K562 (cell line): Measurements from ENCODE around the gene BTAF1. TPM values are rescaled to one million over a fixed set of nuclear protein-coding genes. Genes with fewer than 3 reads are reported as not detected.

ENCODE experiments used
- ATAC-seq: fragments of 200-7000 bp; cut with Tn5 transposase; 3 replicates; pipeline ENCODE4 v1.9.1; 2020; ENCODE audit warnings: moderate library complexity
- BruUV-seq: library from RNA; stranded (reverse); fragments of 400-500 nt; replicated peaks from 2 replicates; lab custom pipeline; 2021; lab: Mats Ljungman, UMichigan
- CTCF ChIA-PET: fragments of 300-600 bp; formaldehyde crosslinking; extraction: SDS; loops from one replicate; lab custom pipeline; 2021; ENCODE audit warnings: low intra/inter-chr PET ratio; lab: Yijun Ruan, JAX
- POLR2A ChIA-PET: fragments of 300-600, 350-650 bp; sonication (Branson Sonifier 250); formaldehyde crosslinking; extraction: SDS; loops from one replicate; lab custom pipeline; 2021; ENCODE audit warnings: antibody characterized with exemption, inconsistent platforms; lab: Yijun Ruan, JAX
- DNase-seq, 4 experiments: peaks; one replicate each; pipeline versions ENCODE4 v3.0.0 to v3.0.0-alpha.2; 2011 to 2018; ENCODE audit warnings: low spot score in 3 of 4, mixed read lengths in 3 of 4; ENCODE audit errors: extremely low read depth in 1 of 4
- FAIRE-seq: peaks from 2 replicates; lab custom pipeline; 2011; peaks lifted over from hg19 to GRCh38; lab: Jason Lieb, UNC
- H2AFZ ChIP-seq: 2 replicates; pipeline ENCODE4 v1.6.0; 2011; ENCODE audit warnings: low read depth, low read length, control low read depth, inconsistent platforms
- H3K27ac ChIP-seq: fragments of 200-600 bp; 3 replicates; pipeline ENCODE4 v1.8.0; 2011; ENCODE audit warnings: low read depth, mild to moderate bottlenecking, control low read depth, inconsistent platforms, low read length, moderate library complexity, mixed read lengths; ENCODE audit errors: extremely low read depth
- H3K27me3 ChIP-seq, 2 experiments: fragments of 300-600 bp in 1 of 2; 2 replicates in 1 of 2; 3 replicates in 1 of 2; pipeline versions ENCODE4 v1.6.0 to v1.8.0; 2011; ENCODE audit warnings: inconsistent platforms in 2 of 2, low read length in 2 of 2, mild to moderate bottlenecking in 1 of 2, mixed read lengths in 1 of 2, moderate library complexity in 1 of 2; ENCODE audit not compliant: control insufficient read depth in 2 of 2, insufficient read depth in 2 of 2
- H3K36me3 ChIP-seq: fragments of 300-600 bp; 3 replicates; pipeline ENCODE4 v1.8.0; 2011; ENCODE audit warnings: mild to moderate bottlenecking, low read length, inconsistent platforms; ENCODE audit not compliant: control insufficient read depth, insufficient read depth
- H3K4me1 ChIP-seq, 2 experiments: fragments of 200-600 bp in 1 of 2; replicated peaks in 1 of 2; 2 replicates in 1 of 2; 3 replicates in 1 of 2; pipeline versions ENCODE4 v1.5.1 to v1.8.0; 2011; ENCODE audit warnings: inconsistent platforms in 2 of 2, low read length in 2 of 2, mild to moderate bottlenecking in 1 of 2, mixed read lengths in 1 of 2, moderate library complexity in 1 of 2; ENCODE audit not compliant: control insufficient read depth in 2 of 2, insufficient read depth in 2 of 2
- H3K4me2 ChIP-seq: 2 replicates; pipeline ENCODE4 v1.6.1; 2011; ENCODE audit warnings: low read length, control low read depth, inconsistent platforms, mixed read lengths; ENCODE audit not compliant: insufficient read depth
- H3K4me3 ChIP-seq: fragments of 200-600 bp; sonication (generic), shearing (Covaris generic); 2 replicates; pipeline ENCODE4 v1.5.1; 2016; ENCODE audit warnings: control low read depth, inconsistent platforms
- H3K79me2 ChIP-seq: fragments of 200-600 bp; 3 replicates; pipeline ENCODE4 v1.8.0; 2011; ENCODE audit warnings: low read length, inconsistent platforms; ENCODE audit not compliant: control insufficient read depth, insufficient read depth
- H3K9ac ChIP-seq, 2 experiments: 2 replicates each; pipeline versions ENCODE4 v1.6.0 to v1.6.1; 2011; ENCODE audit warnings: low read depth in 2 of 2, low read length in 2 of 2, control low read depth in 1 of 2, inconsistent platforms in 1 of 2, mild to moderate bottlenecking in 1 of 2, mixed read lengths in 1 of 2; ENCODE audit not compliant: insufficient read depth in 1 of 2
- H3K9me1 ChIP-seq: one replicate; pipeline ENCODE4 v1.6.0; 2011; ENCODE audit warnings: inconsistent platforms, mild to moderate bottlenecking, low read length, moderate library complexity; ENCODE audit not compliant: control insufficient read depth, insufficient read depth
- H3K9me3 ChIP-seq: replicated peaks from 2 replicates; pipeline ENCODE4 v1.5.1; 2011; ENCODE audit warnings: low read depth, low read length, inconsistent platforms; ENCODE audit not compliant: control insufficient read depth, insufficient read depth
- H4K20me1 ChIP-seq: replicated peaks from 2 replicates; pipeline ENCODE4 v1.6.1; 2011; ENCODE audit warnings: low read length, inconsistent platforms, mixed read lengths; ENCODE audit not compliant: control insufficient read depth, insufficient read depth
- FOXJ2 ChIP-seq: fragments of 200-800 bp; sonication (Bioruptor generic); IDR thresholded peaks from 2 replicates; pipeline ENCODE4 v1.6.1; 2016; ENCODE audit warnings: missing genetic modification characterization, missing compliant biosample characterization
- GABPB2 ChIP-seq: fragments of 250-450 bp; sonication (Bioruptor Pico); conservative IDR thresholded peaks from 2 replicates; pipeline ENCODE4 v1.5.1; 2021; ENCODE audit warnings: mild to moderate bottlenecking
- GATA2 ChIP-seq: sonication (generic); formaldehyde crosslinking; IDR thresholded peaks from 2 replicates; pipeline ENCODE4 v1.4.0; 2020; ENCODE audit warnings: mild to moderate bottlenecking, missing genetic modification reagents
- GTF2A2 ChIP-seq: IDR thresholded peaks from 2 replicates; pipeline ENCODE4 v1.6.1; 2016; ENCODE audit warnings: mild to moderate bottlenecking, missing genetic modification characterization, missing compliant biosample characterization
- MYNN ChIP-seq, 2 experiments: sonication (generic); formaldehyde crosslinking in 1 of 2; IDR thresholded peaks; 2 replicates each; pipeline versions ENCODE4 v1.5.0 to v1.6.1; 2016 to 2020; ENCODE audit warnings: antibody characterized with exemption in 1 of 2, missing genetic modification reagents in 1 of 2
- SETDB1 ChIP-seq: IDR thresholded peaks from one replicate; pipeline ENCODE4 v1.6.1; 2012; ENCODE audit warnings: low read length, control low read depth, inconsistent platforms
- SMC3 ChIP-seq: conservative IDR thresholded peaks from 2 replicates; pipeline ENCODE4 v1.6.1; 2011; ENCODE audit warnings: low read depth, low read length, improper control_type of control experiment; ENCODE audit not compliant: insufficient read depth
- SNAPC5 ChIP-seq: fragments of 250-450 bp; sonication (Bioruptor Pico); IDR thresholded peaks from 2 replicates; pipeline ENCODE4 v1.8.0; 2021; ENCODE audit warnings: moderate library complexity, mild to moderate bottlenecking, inconsistent platforms
- TEAD4 ChIP-seq, 2 experiments: sonication (generic) in 1 of 2; formaldehyde crosslinking in 1 of 2; IDR thresholded peaks; 2 replicates each; pipeline versions ENCODE4 v1.6.1 to v1.8.0; 2012 to 2022; ENCODE audit warnings: borderline replicate concordance in 1 of 2, inconsistent platforms in 1 of 2, low read length in 1 of 2, mild to moderate bottlenecking in 1 of 2, missing genetic modification reagents in 1 of 2
- ZBTB43 ChIP-seq: sonication (generic); formaldehyde crosslinking; IDR thresholded peaks from 2 replicates; pipeline ENCODE4 v1.8.0; 2023; ENCODE audit warnings: mild to moderate bottlenecking, missing genetic modification reagents
- ZNF324 ChIP-seq: fragments of 250-450 bp; sonication (Bioruptor Pico); IDR thresholded peaks from 2 replicates; pipeline ENCODE4 v1.4.0; 2020; ENCODE audit warnings: mild to moderate bottlenecking
- ZNF561 ChIP-seq: fragments of 450-650 bp; formaldehyde crosslinking; conservative IDR thresholded peaks from 2 replicates; pipeline ENCODE4 v1.4.0; 2020; ENCODE audit warnings: mild to moderate bottlenecking, moderate library complexity
- ZNF589 ChIP-seq: fragments of 200-800 bp; sonication (Bioruptor generic); IDR thresholded peaks from 2 replicates; pipeline ENCODE4 v1.6.1; 2016; ENCODE audit warnings: low read depth, missing genetic modification characterization, missing compliant biosample characterization
- ZNF76 ChIP-seq: fragments of 250-450 bp; sonication (Bioruptor Pico); IDR thresholded peaks from 2 replicates; pipeline ENCODE4 v1.4.0; 2020; ENCODE audit warnings: mild to moderate bottlenecking, moderate library complexity, borderline replicate concordance
- ZNF780A ChIP-seq: fragments of 250-450 bp; sonication (Bioruptor Pico); IDR thresholded peaks from 2 replicates; pipeline ENCODE4 v1.5.0; 2021; ENCODE audit warnings: mild to moderate bottlenecking
- WGBS: fragments of 100-300 bp; shearing (Covaris generic); methylation state at CpG from one replicate; pipeline ENCODE4 v1.1.6; 2016; ENCODE audit warnings: low coverage, mixed read lengths; ENCODE audit not compliant: insufficient coverage; ENCODE audit errors: missing lambda C conversion rate; 5-methylcytosine and 5-hydroxymethylcytosine counted together
- in situ Hi-C: fragments of 300-500 bp; cut with MboI; formaldehyde crosslinking; loops from 4 replicates; pipeline ENCODE4 v1.15.0; 2018; ENCODE audit warnings: inconsistent platforms, mixed read lengths
- intact Hi-C: fragments of 100-400 bp; cut with micrococcal nuclease; formaldehyde crosslinking; loops from 2 replicates; pipeline ENCODE4 v1.14.2; 2022
- polyA plus RNA-seq, 8 experiments: library from polyadenylated mRNA; depleted of rRNA in 4 of 8; stranded (reverse) in 5 of 8; unstranded in 3 of 8; fragments of >200 nt; fragmentation: Nextera tagmentation in 2 of 8; fragmentation: Illumina TruSeq in 1 of 8; extraction: Ambion mirVana in 2 of 8; extraction: Trizol in 1 of 8; gene quantifications; 2 replicates each; pipeline versions ENCODE4 v1.2.1 to v1.2.3, GENCODE V29; 2011 to 2014; ENCODE audit warnings: inconsistent platforms in 1 of 8, missing spikeins in 1 of 8
- total RNA-seq, 7 experiments: library from RNA; depleted of rRNA in 6 of 7; stranded (reverse); fragments of >200 nt in 6 of 7; fragmentation: Illumina TruSeq in 2 of 7; extraction: Trizol in 2 of 7; gene quantifications; 2 replicates each; pipeline versions ENCODE4 v1.2.1 to v1.2.3, GENCODE V29; 2011 to 2021; ENCODE audit warnings: low replicate concordance in 1 of 7

Gene BTAF1
- total and polyA plus RNA-seq, 9 of the 15 experiments (the other 6 are each of a cell fraction or from before 2014, with no cell fraction given), result 6.6 to 70.7 (median 30.5) TPM

DNA sequence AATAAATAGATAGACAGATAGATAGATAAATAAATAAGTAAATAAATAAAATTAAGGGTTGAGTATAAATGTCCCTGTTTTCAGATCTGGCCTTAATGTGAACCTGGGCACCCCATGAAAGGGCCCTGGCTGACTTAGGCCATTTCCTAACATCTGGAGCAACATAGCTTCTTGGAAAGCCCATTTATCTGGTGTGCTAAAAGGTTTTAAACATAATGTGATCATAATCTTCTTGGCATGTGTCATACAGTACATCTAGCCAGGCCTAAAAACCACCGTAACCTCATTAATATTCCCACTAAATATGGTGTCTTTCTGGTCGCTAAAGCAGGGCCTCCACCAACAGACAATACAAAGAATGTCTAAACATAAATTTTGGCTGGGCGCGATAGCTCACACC, 142.8 kb downstream of the BTAF1 start:
- Histone ChIP-seq H3K9ac (no peak overlapping the region), H3K36me3 (no peaks in the 10 kb centered on the region), H4K20me1 (no peaks in the 10 kb centered on the region), H2AFZ (no peak overlapping the region), H3K79me2 (no peaks in the 10 kb centered on the region), H3K4me2 (no peak overlapping the region), H3K27me3 (no peaks in the 10 kb centered on the region), H3K9me3 (no peaks in the 10 kb centered on the region), H3K9me1 (no peaks in the 10 kb centered on the region), H3K27ac (no peak overlapping the region), H3K4me3 (no peak overlapping the region), H3K4me1 (no peaks in the 10 kb centered on the region)
- BruUV-seq, result no TSS peak
- no peak for ATAC-seq
- ChIA-PET CTCF (no interaction called here), POLR2A (no interaction called here)
- DNase-seq, result no peak
- in situ Hi-C loops (no loop called here), intact Hi-C loops (no loop called here)
- FAIRE-seq, result no peak
- 76% methylated on average over 4 of the region's 4 CpGs for WGBS
- TF ChIP-seq SETDB1, result no peak
- TF ChIP-seq ZNF76 (CRISPR knock-in tag), result no peak
- TF ChIP-seq FOXJ2, result no peak
- TF ChIP-seq TEAD4 (IDR thresholded peaks at IDR 0.05; ENCODE audit: low read length), result no peak
- no peak for TF ChIP-seq TEAD4 (CRISPR knock-in tag; IDR thresholded peaks at IDR 0.05; ENCODE audit: borderline replicate concordance)
- no peak for TF ChIP-seq ZBTB43 (CRISPR knock-in tag)
- no peak for TF ChIP-seq ZNF324 (CRISPR knock-in tag)
- no peak for TF ChIP-seq GTF2A2
- TF ChIP-seq SMC3, result no peak
- TF ChIP-seq ZNF589 (CRISPR knock-in tag), result no peak
- no peak for TF ChIP-seq GABPB2 (CRISPR knock-in tag)
- no peak for TF ChIP-seq SNAPC5
- no peak for TF ChIP-seq ZNF561 (CRISPR knock-in tag)
- TF ChIP-seq GATA2 (CRISPR knock-in tag), result no peak
- TF ChIP-seq MYNN (IDR thresholded peaks at IDR 0.05), result no peak
- TF ChIP-seq MYNN (CRISPR knock-in tag; IDR thresholded peaks at IDR 0.05), result no peak
- TF ChIP-seq ZNF780A (CRISPR knock-in tag), result no peak
